HCT116 (cell line): ENCODE results near the gene HSPA12B. TPM values are rescaled to one million over a fixed set of nuclear protein-coding genes. Genes with fewer than 3 reads are reported as not detected.
A peak's percentile ranks its signal among the peaks of the same experiment; 100 is the strongest.

ENCODE experiments used
- ATAC-seq: fragments of 200-7000 bp; cut with Tn5 transposase; 2 replicates; pipeline ENCODE4 v1.9.1; 2020; ENCODE audit warnings: mild to moderate bottlenecking, moderate library complexity
- BruUV-seq: library from RNA; stranded (reverse); fragments of 400-500 nt; replicated peaks from 2 replicates; lab custom pipeline; 2021; lab: Mats Ljungman, UMichigan
- CTCF ChIA-PET: fragments of 300-600 bp; sonication (Branson Sonifier 250); formaldehyde crosslinking; loops from one replicate; lab custom pipeline; 2021; ENCODE audit warnings: antibody characterized with exemption; lab: Charles Lee
- POLR2A ChIA-PET: fragments of 300-600, 350-600 bp; sonication (Branson Sonifier 250); formaldehyde crosslinking; loops from one replicate; lab custom pipeline; 2021; ENCODE audit warnings: antibody characterized with exemption; lab: Charles Lee
- RAD21 ChIA-PET, 2 experiments: fragments of 300-600 bp; sonication (Branson Sonifier 250); formaldehyde crosslinking; loops; one replicate each; lab custom pipeline; 2023; ENCODE audit warnings: low total read pairs in 2 of 2; ENCODE audit not compliant: uncharacterized antibody in 2 of 2, unreplicated experiment in 2 of 2, low non-redundant PET in 1 of 2; lab: Charles Lee
- DNase-seq: peaks from one replicate; pipeline ENCODE4 v3.0.0-alpha.2; 2010; ENCODE audit warnings: low read depth, low spot score
- H2AFZ ChIP-seq: fragments of 200-600 bp; shearing (Covaris generic), sonication (generic); 2 replicates; pipeline ENCODE4 v1.6.1; 2017; ENCODE audit warnings: low read depth, mixed run types, mixed read lengths, antibody characterized with exemption, low read length; ENCODE audit not compliant: poor library complexity, severe bottlenecking
- H3K27ac ChIP-seq: 2 replicates; pipeline ENCODE4 v1.5.1; 2012; ENCODE audit warnings: low read depth, low read length
- H3K27me3 ChIP-seq: fragments of 200-600 bp; sonication (generic); 2 replicates; pipeline ENCODE4 v1.6.1; 2016; ENCODE audit warnings: mixed run types, low read length, mixed read lengths; ENCODE audit not compliant: insufficient read depth
- H3K36me3 ChIP-seq, 2 experiments: fragments of 200-500 bp in 1 of 2; fragments of 200-600 bp in 1 of 2; sonication (Bioruptor generic) in 1 of 2; sonication (generic) in 1 of 2; 2 replicates each; pipeline versions ENCODE4 v1.5.1 to v1.6.1; 2014 to 2016; ENCODE audit warnings: low read length in 2 of 2, inconsistent platforms in 1 of 2, mixed read lengths in 1 of 2, mixed run types in 1 of 2; ENCODE audit not compliant: insufficient read depth in 2 of 2, control insufficient read depth in 1 of 2
- H3K4me1 ChIP-seq, 2 experiments: fragments of 200-600 bp in 1 of 2; sonication (generic) in 1 of 2; 2 replicates each; pipeline versions ENCODE4 v1.5.1 to v1.6.1; 2012 to 2017; ENCODE audit warnings: low read length in 2 of 2, inconsistent platforms in 1 of 2, mild to moderate bottlenecking in 1 of 2, mixed read lengths in 1 of 2, mixed run types in 1 of 2, moderate library complexity in 1 of 2; ENCODE audit not compliant: insufficient read depth in 2 of 2, control insufficient read depth in 1 of 2
- H3K4me2 ChIP-seq: fragments of 200-600 bp; sonication (generic); 2 replicates; pipeline ENCODE4 v1.6.1; 2017; ENCODE audit warnings: mixed run types, low read length, mixed read lengths
- H3K4me3 ChIP-seq, 2 experiments: fragments of 200-600 bp in 1 of 2; sonication (generic) in 1 of 2; replicated peaks in 1 of 2; 2 replicates each; pipeline ENCODE4 v1.5.1; 2011 to 2016; ENCODE audit warnings: low read length in 2 of 2, control low read depth in 1 of 2, low read depth in 1 of 2, mild to moderate bottlenecking in 1 of 2, mixed read lengths in 1 of 2, mixed run types in 1 of 2
- H3K79me2 ChIP-seq: fragments of 200-600 bp; sonication (generic); 2 replicates; pipeline ENCODE4 v1.6.1; 2017; ENCODE audit warnings: mild to moderate bottlenecking, mixed run types, low read length, moderate library complexity, mixed read lengths; ENCODE audit not compliant: insufficient read depth
- H3K9ac ChIP-seq: fragments of 200-600 bp; sonication (generic); 2 replicates; pipeline ENCODE4 v1.6.1; 2016; ENCODE audit warnings: low read length, mixed read lengths
- H3K9me2 ChIP-seq: fragments of 200-600 bp; sonication (generic), shearing (Covaris generic); 2 replicates; pipeline ENCODE4 v1.6.1; 2017; ENCODE audit warnings: mixed run types, mild to moderate bottlenecking, moderate library complexity; ENCODE audit not compliant: insufficient read depth
- H3K9me3 ChIP-seq, 2 experiments: fragments of 200-500 bp in 1 of 2; fragments of 200-600 bp in 1 of 2; sonication (Bioruptor generic) in 1 of 2; sonication (generic) in 1 of 2; 2 replicates each; pipeline ENCODE4 v1.6.1; 2014 to 2017; ENCODE audit warnings: low read length in 2 of 2, mixed read lengths in 2 of 2, inconsistent platforms in 1 of 2, low read depth in 1 of 2, mild to moderate bottlenecking in 1 of 2, mixed run types in 1 of 2, moderate library complexity in 1 of 2; ENCODE audit not compliant: control insufficient read depth in 1 of 2, insufficient read depth in 1 of 2
- H4K20me1 ChIP-seq: fragments of 200-600 bp; sonication (generic), shearing (Covaris generic); 2 replicates; pipeline ENCODE4 v1.6.1; 2017; ENCODE audit warnings: mixed run types, mild to moderate bottlenecking, moderate library complexity; ENCODE audit not compliant: insufficient read depth
- EGR1 ChIP-seq: IDR thresholded peaks from 2 replicates; pipeline ENCODE4 v1.6.1; 2012; ENCODE audit warnings: low read depth
- FOSL1 ChIP-seq: IDR thresholded peaks from 2 replicates; pipeline ENCODE4 v1.6.1; 2012; ENCODE audit warnings: low read depth
- POLR2A ChIP-seq: IDR thresholded peaks from 2 replicates; pipeline ENCODE4 v1.7.0; 2011; ENCODE audit warnings: borderline replicate concordance; ENCODE audit not compliant: insufficient read depth, insufficient read length; ENCODE audit errors: extremely low read depth
- POLR2AphosphoS5 ChIP-seq: IDR thresholded peaks from 2 replicates; pipeline ENCODE4 v1.6.1; 2011; ENCODE audit warnings: mild to moderate bottlenecking, low read depth, low read length, moderate library complexity
- SP1 ChIP-seq: IDR thresholded peaks from 2 replicates; pipeline ENCODE4 v1.6.1; 2012; ENCODE audit warnings: low read depth
- YY1 ChIP-seq: IDR thresholded peaks from 2 replicates; pipeline ENCODE4 v1.6.1; 2011; ENCODE audit warnings: low read length, low read depth, moderate library complexity, mild to moderate bottlenecking; ENCODE audit not compliant: insufficient replicate concordance; ENCODE audit errors: extremely low read depth
- ZBTB33 ChIP-seq: IDR thresholded peaks from 2 replicates; pipeline ENCODE4 v1.6.1; 2011; ENCODE audit warnings: mild to moderate bottlenecking, low read length, moderate library complexity; ENCODE audit not compliant: insufficient replicate concordance; ENCODE audit errors: extremely low read depth
- ZFX ChIP-seq: fragments of 450-650 bp; IDR thresholded peaks from 2 replicates; pipeline ENCODE4 v1.6.1; 2017
- intact Hi-C: fragments of 100-400 bp; cut with micrococcal nuclease; formaldehyde crosslinking; loops from 2 replicates; pipeline ENCODE4 v1.10.0; 2022
- total RNA-seq: library from RNA; stranded (reverse); gene quantifications from one replicate; pipeline ENCODE4 v1.2.1, GENCODE V29; 2021; ENCODE audit not compliant: unreplicated experiment
- TF ChIP-seq, protein P1 (sequence below): IDR thresholded peaks from 2 replicates; pipeline ENCODE4 v1.6.1; 2012

HSPA12B gene
- total RNA-seq, 1 experiment from 2014 or later = not detected

- TF ChIP-seq YY1 = peak; percentile 5
- peak; percentile 47 for TF ChIP-seq POLR2A
- TF ChIP-seq, protein P1, sequence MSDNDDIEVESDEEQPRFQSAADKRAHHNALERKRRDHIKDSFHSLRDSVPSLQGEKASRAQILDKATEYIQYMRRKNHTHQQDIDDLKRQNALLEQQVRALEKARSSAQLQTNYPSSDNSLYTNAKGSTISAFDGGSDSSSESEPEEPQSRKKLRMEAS = peak; percentile 57; the same call in 1 of the 2 replicates
- no peak for TF ChIP-seq FOSL1
Measured at GRCh38 chr20:3795511-3796468, 63.3 kb downstream of the HSPA12B start, which contains the start of gene CDC25B (continued).

GRCh38 chr20:3796477-3797225 is 64.2 kb downstream of the HSPA12B start:
- H3K4me1 ChIP-seq = peaks cover 25 to 57% of the 10 kb centered on the region in 2 experiments
- H3K36me3 ChIP-seq = peaks cover 18 to 37% of the 10 kb centered on the region in 2 experiments; a peak in 3 of 4 replicates
- H3K27me3 ChIP-seq = no peaks in the 10 kb centered on the region
- H3K4me3 ChIP-seq = peak overlapping the region; percentile 66 to 80
- H3K4me2 ChIP-seq = peak overlapping the region; percentile 94
- ChIA-PET POLR2A (interaction anchor here (1.1 to 2.5 kb wide), 3 partner anchors 16 to 24 kb away, joined by 5 to 14 read pairs (median 12); partner anchors contain the start of gene AP5S1), RAD21 (interaction anchor here in 1 of 2 experiments (0.6 to 0.8 kb wide), 2 partner anchors 15 to 22 kb away, joined by 3 read pairs; no protein-coding TSS in a partner anchor), CTCF (interaction anchor here (0.7 to 1.9 kb wide), 6 partner anchors 8 to 58 kb away, joined by 3 to 9 read pairs (median 4); partner anchors contain the start of gene CENPB)
- DNase-seq = no peak
- H3K9ac ChIP-seq = peak overlapping the region; percentile 95
- H2AFZ ChIP-seq = no peak overlapping the region
- H3K9me2 ChIP-seq = no peaks in the 10 kb centered on the region
- no TSS peak for BruUV-seq
- H4K20me1 ChIP-seq = no peaks in the 10 kb centered on the region
- no peaks in the 10 kb centered on the region for H3K9me3 ChIP-seq
- peak overlapping the region; percentile 97 for H3K27ac ChIP-seq
- peaks cover 53% of the 10 kb centered on the region for H3K79me2 ChIP-seq
- peak; percentile 13 for ATAC-seq
- TF ChIP-seq YY1 (no peak), ZBTB33 (no peak), SP1 (no peak), EGR1 (no peak), ZFX (peak; percentile 26; the same call in 1 of the 2 replicates), POLR2AphosphoS5 (no peak)
- intact Hi-C loops = no loop called here
